Left lung (tissue), 10 donors: ENCODE results near the gene XRCC4. TPM values are rescaled to one million over a fixed set of nuclear protein-coding genes. Genes with fewer than 3 reads are reported as not detected.

Source experiments
- ATAC-seq: fragments of 200-7000 bp; cut with Tn5 transposase; one replicate; pipeline ENCODE4 v1.9.1; 2020; ENCODE audit warnings: moderate library complexity
- DNase-seq, 4 donors: peaks; one replicate each; pipeline ENCODE4 v3.0.0-alpha.2; 2013 to 2020
- H3K27ac ChIP-seq, 2 donors: fragments of 200-600 bp; sonication (generic) in 1 of 2; one replicate each; pipeline versions ENCODE4 v1.5.0 to v1.8.0; 2020 to 2021
- H3K27me3 ChIP-seq, 2 donors: fragments of 200-600 bp; sonication (generic) in 1 of 2; one replicate each; pipeline versions ENCODE4 v1.5.0 to v1.8.0; 2020 to 2021
- H3K36me3 ChIP-seq, 2 donors: fragments of 200-600 bp; sonication (generic) in 1 of 2; one replicate each; pipeline versions ENCODE4 v1.5.0 to v1.8.0; 2020 to 2021
- H3K4me1 ChIP-seq, 2 donors: fragments of 200-600 bp; one replicate each; pipeline ENCODE4 v1.8.0; 2021
- H3K4me3 ChIP-seq, 2 donors: fragments of 200-600 bp; sonication (generic) in 1 of 2; one replicate each; pipeline versions ENCODE4 v1.5.0 to v1.8.0; 2020 to 2021; ENCODE audit warnings: mild to moderate bottlenecking in 1 of 2
- H3K9me3 ChIP-seq, 2 donors: fragments of 200-600 bp; sonication (generic) in 1 of 2; one replicate each; pipeline versions ENCODE4 v1.5.0 to v1.8.0; 2020 to 2021
- intact Hi-C, 2 donors: fragments of 100-400 bp; cut with DNase I; formaldehyde crosslinking; loops; one replicate each; pipeline versions ENCODE4 v1.11.2 to v1.14.2; 2022
- polyA plus RNA-seq, 6 donors: library from polyadenylated mRNA; unstranded; fragments of 120-200 nt; gene quantifications; one replicate each; pipeline ENCODE4 v1.2.1, GENCODE V29; 2013; ENCODE audit not compliant: insufficient read length in 6 of 6
- total RNA-seq, 2 donors: library from RNA; stranded (reverse); fragmentation: NEBNext Ultra II Directional; extraction: Animal tissue kit (Norgen Biotek cat#: 25700); gene quantifications; one replicate each; pipeline ENCODE4 v1.2.1, GENCODE V29; 2021
- TF ChIP-seq, protein P1 (sequence below), 2 donors: fragments of 200-600 bp; sonication (generic) in 1 of 2; IDR thresholded peaks; one replicate each; pipeline versions ENCODE4 v1.5.0 to v1.8.0; 2021; ENCODE audit warnings: antibody characterized with exemption in 2 of 2
- donor health status: DM: no; HTN: yes; CAD: no.
- donor health status: DM: no; HTN: no; CAD: no.

Gene XRCC4
- total and polyA plus RNA-seq, 8 donors = 6.2 to 9.7 (median 8.8) TPM

DNA sequence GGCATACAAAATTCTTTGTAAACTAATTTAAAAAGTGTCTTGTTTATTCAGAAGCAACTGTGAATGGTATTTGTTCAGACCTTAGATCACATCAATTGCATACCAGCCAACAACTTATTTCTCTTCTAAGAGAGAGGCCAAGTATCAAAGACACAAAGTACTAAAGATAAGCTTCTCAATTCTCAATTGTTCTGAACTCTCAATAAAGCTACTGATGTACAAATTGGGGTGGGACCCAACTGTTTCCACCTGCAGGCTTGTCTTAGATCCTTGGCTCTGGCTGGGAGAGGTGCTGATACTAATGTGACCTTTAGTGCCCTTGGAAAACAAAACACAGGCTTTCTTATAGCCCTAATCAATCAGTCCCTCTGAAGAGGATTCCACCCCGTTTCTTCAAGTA lies 22.1 kb downstream of the XRCC4 start:
- Histone ChIP-seq H3K4me3 (no peak overlapping the region), H3K4me1 (no peaks in the 10 kb centered on the region), H3K27ac (no peak overlapping the region), H3K36me3 (no peaks in the 10 kb centered on the region), H3K9me3 (peaks cover 0 to 3% of the 10 kb centered on the region in 2 donors), H3K27me3 (no peaks in the 10 kb centered on the region)
- intact Hi-C loops = no loop called here
- no peak for ATAC-seq
- no peak for DNase-seq
- TF ChIP-seq, protein P1, sequence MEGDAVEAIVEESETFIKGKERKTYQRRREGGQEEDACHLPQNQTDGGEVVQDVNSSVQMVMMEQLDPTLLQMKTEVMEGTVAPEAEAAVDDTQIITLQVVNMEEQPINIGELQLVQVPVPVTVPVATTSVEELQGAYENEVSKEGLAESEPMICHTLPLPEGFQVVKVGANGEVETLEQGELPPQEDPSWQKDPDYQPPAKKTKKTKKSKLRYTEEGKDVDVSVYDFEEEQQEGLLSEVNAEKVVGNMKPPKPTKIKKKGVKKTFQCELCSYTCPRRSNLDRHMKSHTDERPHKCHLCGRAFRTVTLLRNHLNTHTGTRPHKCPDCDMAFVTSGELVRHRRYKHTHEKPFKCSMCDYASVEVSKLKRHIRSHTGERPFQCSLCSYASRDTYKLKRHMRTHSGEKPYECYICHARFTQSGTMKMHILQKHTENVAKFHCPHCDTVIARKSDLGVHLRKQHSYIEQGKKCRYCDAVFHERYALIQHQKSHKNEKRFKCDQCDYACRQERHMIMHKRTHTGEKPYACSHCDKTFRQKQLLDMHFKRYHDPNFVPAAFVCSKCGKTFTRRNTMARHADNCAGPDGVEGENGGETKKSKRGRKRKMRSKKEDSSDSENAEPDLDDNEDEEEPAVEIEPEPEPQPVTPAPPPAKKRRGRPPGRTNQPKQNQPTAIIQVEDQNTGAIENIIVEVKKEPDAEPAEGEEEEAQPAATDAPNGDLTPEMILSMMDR (IDR thresholded peaks at IDR 0.05) = no peak

DNA sequence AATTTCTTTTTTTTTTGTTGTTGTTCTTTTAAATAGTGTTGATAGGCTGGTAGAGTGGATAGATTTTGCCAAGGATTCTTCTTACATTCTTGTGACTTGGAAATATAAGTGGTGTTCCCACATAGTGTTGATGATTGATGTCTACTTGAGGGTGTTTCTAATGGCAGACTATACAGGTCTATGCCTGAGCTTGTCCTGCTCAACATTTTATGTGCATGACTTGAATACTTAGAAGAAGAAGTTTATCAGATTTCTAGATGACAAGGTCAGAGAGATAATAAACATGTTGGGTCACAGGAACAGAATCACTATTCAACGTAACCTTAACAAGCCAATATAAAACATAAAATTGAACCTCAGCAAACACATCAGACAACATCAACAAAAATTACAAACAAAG lies 24.2 kb downstream of the XRCC4 start:
- ATAC-seq (no peak), DNase-seq (no peak)
- no peak overlapping the region for H3K27ac ChIP-seq
- no peaks in the 10 kb centered on the region for H3K9me3 ChIP-seq
- H3K4me3 ChIP-seq = no peak overlapping the region
- TF ChIP-seq, protein P1 (IDR thresholded peaks at IDR 0.05) = no peak
- H3K36me3 ChIP-seq = no peaks in the 10 kb centered on the region
- intact Hi-C loops = no loop called here
- H3K4me1 ChIP-seq = no peaks in the 10 kb centered on the region
- H3K27me3 ChIP-seq = no peaks in the 10 kb centered on the region

DNA sequence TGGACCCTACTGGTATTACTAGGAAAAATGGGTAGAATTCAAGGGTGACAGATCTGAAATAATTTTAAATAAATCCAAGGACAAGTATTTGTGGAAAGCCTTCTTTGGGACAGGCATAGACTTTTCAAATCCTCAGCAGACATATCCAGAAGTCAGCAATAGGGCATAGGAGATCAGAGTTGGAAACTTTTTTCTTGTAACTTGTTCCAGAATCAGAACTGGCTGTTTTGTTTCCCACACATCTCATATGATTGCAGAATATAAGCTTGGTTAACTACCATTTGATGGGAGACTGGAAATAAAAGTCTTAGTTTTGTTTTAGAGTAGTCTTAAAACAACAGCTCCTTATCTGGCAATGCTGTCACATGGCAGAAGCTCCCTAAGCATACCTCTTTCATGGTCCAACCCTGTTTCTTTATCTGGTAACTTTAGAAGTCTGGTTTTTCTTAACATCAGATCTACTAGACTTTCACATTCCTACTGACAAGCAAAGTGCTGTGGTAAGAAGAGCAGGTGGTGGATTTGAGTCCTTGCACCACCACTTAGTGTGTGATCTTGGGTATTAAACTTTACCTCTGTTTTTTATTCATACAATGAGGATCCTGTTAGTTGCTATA lies 25.1 kb downstream of the XRCC4 start:
- Histone ChIP-seq H3K27me3 (no peaks in the 10 kb centered on the region), H3K4me1 (no peaks in the 10 kb centered on the region), H3K9me3 (no peaks in the 10 kb centered on the region), H3K36me3 (no peaks in the 10 kb centered on the region), H3K4me3 (no peak overlapping the region), H3K27ac (no peak overlapping the region)
- TF ChIP-seq, protein P1 (IDR thresholded peaks at IDR 0.05) = no peak
- intact Hi-C loops = no loop called here
- ATAC-seq = no peak
- DNase-seq = no peak

DNA sequence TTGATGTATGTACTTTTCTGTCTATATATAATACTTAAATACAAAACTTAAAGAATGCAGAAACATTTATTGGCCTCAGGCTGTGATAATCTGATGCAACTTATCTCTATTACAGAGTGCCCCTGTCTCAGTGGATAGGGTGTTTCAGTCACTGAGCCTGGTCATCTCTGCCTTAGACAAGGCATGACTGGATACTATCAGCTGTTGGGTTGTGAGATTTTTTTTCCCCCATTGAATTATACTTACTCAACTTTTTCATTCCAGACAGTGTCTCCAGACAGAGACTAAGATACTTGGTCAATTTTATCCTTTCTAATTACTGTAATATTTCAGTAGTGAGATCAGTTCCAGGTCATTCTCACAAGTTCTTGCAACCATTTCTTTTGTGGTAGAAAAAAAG lies 26.7 kb downstream of the XRCC4 start:
- no peaks in the 10 kb centered on the region for H3K9me3 ChIP-seq
- no peak for ATAC-seq
- intact Hi-C loops = no loop called here
- H3K27ac ChIP-seq = no peak overlapping the region
- DNase-seq = no peak
- H3K4me3 ChIP-seq = no peak overlapping the region
- H3K4me1 ChIP-seq = no peaks in the 10 kb centered on the region
- H3K27me3 ChIP-seq = no peaks in the 10 kb centered on the region
- TF ChIP-seq, protein P1 (IDR thresholded peaks at IDR 0.05) = no peak
- H3K36me3 ChIP-seq = no peaks in the 10 kb centered on the region

DNA sequence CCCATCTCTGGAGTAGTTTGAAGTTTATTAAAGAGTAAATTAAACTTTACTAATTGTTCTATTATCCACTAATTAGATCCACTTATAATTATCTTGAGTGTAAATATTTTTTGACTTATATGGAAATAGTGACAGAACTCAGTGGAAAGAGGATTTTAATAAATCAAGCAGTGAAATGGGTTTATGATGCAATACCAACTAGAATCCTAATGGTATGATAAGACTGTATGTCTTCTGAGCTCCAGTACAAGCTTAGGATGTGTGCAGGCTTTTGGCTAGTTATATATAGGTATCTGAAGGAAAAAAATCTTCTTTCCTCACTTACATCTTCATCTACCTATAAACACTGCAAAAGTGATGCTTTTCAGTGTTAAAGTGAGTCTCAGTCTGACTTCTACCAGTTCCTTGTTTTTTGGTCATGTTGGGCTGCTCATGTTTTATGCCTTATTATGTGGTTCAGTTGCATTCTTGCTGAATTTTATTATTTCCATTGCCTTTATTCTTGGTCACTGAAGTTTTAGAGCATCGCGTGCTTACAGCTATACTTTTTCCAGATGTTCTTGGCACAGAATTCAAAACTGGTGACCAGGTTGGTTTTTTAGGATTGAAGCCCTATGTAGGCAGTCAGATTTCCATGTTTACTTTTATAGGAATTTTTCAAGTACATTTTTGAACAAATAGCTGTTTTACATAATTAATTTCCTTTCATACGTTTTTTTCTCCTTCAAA lies 30.5 kb downstream of the XRCC4 start:
- peaks cover 0 to 6% of the 10 kb centered on the region in 2 donors for H3K36me3 ChIP-seq
- no peak for DNase-seq
- no peaks in the 10 kb centered on the region for H3K27me3 ChIP-seq
- TF ChIP-seq, protein P1 (IDR thresholded peaks at IDR 0.05) = no peak
- peaks cover 0 to 2% of the 10 kb centered on the region in 2 donors for H3K9me3 ChIP-seq
- H3K4me3 ChIP-seq = no peak overlapping the region
- no peaks in the 10 kb centered on the region for H3K4me1 ChIP-seq
- H3K27ac ChIP-seq = no peak overlapping the region
- ATAC-seq = no peak
- intact Hi-C loops = no loop called here
